BE2C (cell line): ENCODE measurements around the gene NFAM1.

Experiments
- DNase-seq: peaks from one replicate; pipeline ENCODE4 v3.0.0-alpha.2; 2020
- H3K27me3 ChIP-seq: fragments of 250-450 bp; sonication (Bioruptor Pico); 2 replicates; pipeline ENCODE4 v1.5.1; 2020; ENCODE audit warnings: mild to moderate bottlenecking
- H3K36me3 ChIP-seq: fragments of 250-450 bp; sonication (Bioruptor Pico); 2 replicates; pipeline ENCODE4 v1.5.1; 2020; ENCODE audit warnings: mild to moderate bottlenecking
- H3K4me1 ChIP-seq: fragments of 250-450 bp; sonication (Bioruptor Pico); 2 replicates; pipeline ENCODE4 v1.5.1; 2020
- H3K4me3 ChIP-seq: 2 replicates; pipeline ENCODE4 v1.5.1; 2011; ENCODE audit warnings: low read depth, low read length
- H3K9me3 ChIP-seq: fragments of 250-450 bp; sonication (Bioruptor Pico); 2 replicates; pipeline ENCODE4 v1.5.1; 2020
- TF ChIP-seq, protein P1 (sequence below): IDR thresholded peaks from 2 replicates; pipeline ENCODE4 v1.5.1; 2012; ENCODE audit warnings: mild to moderate bottlenecking, low read depth, low read length

Gene NFAM1

GRCh38 chr22:42432818-42433217 is 615 bp upstream of the NFAM1 start:
- TF ChIP-seq, protein P1, sequence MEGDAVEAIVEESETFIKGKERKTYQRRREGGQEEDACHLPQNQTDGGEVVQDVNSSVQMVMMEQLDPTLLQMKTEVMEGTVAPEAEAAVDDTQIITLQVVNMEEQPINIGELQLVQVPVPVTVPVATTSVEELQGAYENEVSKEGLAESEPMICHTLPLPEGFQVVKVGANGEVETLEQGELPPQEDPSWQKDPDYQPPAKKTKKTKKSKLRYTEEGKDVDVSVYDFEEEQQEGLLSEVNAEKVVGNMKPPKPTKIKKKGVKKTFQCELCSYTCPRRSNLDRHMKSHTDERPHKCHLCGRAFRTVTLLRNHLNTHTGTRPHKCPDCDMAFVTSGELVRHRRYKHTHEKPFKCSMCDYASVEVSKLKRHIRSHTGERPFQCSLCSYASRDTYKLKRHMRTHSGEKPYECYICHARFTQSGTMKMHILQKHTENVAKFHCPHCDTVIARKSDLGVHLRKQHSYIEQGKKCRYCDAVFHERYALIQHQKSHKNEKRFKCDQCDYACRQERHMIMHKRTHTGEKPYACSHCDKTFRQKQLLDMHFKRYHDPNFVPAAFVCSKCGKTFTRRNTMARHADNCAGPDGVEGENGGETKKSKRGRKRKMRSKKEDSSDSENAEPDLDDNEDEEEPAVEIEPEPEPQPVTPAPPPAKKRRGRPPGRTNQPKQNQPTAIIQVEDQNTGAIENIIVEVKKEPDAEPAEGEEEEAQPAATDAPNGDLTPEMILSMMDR, result peak; percentile 14; the same call in 1 of the 2 replicates
- Histone ChIP-seq H3K4me3 (no peak overlapping the region), H3K4me1 (peaks cover 40% of the 10 kb centered on the region), H3K9me3 (no peaks in the 10 kb centered on the region), H3K27me3 (no peaks in the 10 kb centered on the region), H3K36me3 (no peaks in the 10 kb centered on the region)
- DNase-seq, result no peak

DNA sequence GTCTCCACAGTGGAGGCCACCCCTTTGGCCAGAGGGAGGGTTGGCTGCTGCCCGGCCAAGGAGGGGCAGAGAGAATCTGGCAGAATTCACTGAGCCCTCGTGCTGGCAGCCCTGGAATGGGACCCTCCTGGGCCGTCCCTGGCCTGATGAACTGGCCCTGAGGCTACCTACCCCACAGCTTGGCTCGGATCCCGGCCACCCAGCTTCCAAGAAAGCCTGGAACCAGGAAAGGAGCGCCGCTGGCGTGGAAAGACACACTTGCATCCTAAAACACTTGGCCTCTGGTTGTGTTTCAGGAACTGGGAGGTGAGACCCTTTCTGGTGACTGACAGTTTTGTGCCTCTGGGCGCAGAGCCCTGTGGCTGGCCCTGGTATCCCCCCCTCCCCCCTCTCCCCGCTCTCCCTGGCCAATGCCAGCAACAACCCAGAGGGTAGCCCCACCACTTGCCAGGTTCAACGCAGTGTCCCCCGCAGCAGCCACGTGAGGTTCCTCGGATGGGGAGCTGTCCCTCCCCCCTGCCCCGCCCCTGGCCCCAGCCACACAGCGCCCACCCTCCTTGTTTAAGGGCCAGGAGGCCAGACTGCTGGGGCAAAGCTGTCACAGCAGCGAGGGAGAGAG is 693 bp downstream of the NFAM1 start:
- TF ChIP-seq, protein P1, result no peak
- Histone ChIP-seq H3K36me3 (no peaks in the 10 kb centered on the region), H3K9me3 (no peaks in the 10 kb centered on the region), H3K4me1 (peaks cover 35% of the 10 kb centered on the region), H3K4me3 (peak overlapping the region; percentile 54), H3K27me3 (no peaks in the 10 kb centered on the region)
- peak; percentile 50 for DNase-seq

GRCh38 chr22:42430528-42431125 is 1.6 kb downstream of the NFAM1 start:
- Histone ChIP-seq H3K4me3 (no peak overlapping the region), H3K27me3 (no peaks in the 10 kb centered on the region), H3K9me3 (no peaks in the 10 kb centered on the region), H3K4me1 (peaks cover 30% of the 10 kb centered on the region), H3K36me3 (no peaks in the 10 kb centered on the region)
- TF ChIP-seq, protein P1, result no peak
- DNase-seq, result no peak

GRCh38 chr22:42428760-42429159 is 3.4 kb downstream of the NFAM1 start:
- peaks cover 19% of the 10 kb centered on the region for H3K4me1 ChIP-seq
- TF ChIP-seq, protein P1, result no peak
- no peak for DNase-seq

DNA sequence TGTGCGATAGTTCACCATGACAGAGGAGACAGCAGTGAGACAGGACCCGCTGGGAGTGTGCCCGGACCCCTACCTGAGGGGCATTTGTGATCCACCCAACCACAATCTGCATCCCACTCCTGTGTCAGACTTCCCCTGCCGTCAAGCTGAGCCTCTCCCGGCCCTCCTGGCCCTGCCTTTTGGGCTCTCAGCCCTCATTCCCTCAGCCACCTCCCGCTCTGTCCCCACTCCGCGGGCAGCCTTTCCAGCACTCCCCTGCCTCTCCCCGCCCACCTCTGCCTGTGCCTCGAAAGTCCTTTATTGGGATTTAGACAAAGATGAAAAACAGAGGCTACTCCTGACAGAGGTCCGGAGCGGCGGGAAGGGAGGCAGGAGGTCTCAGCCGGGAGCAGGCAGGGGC is 4.2 kb downstream of the NFAM1 start:
- H3K27me3 ChIP-seq, result no peaks in the 10 kb centered on the region
- TF ChIP-seq, protein P1, result no peak
- H3K9me3 ChIP-seq, result no peaks in the 10 kb centered on the region
- H3K36me3 ChIP-seq, result no peaks in the 10 kb centered on the region
- DNase-seq, result no peak
- no peak overlapping the region for H3K4me3 ChIP-seq
- peaks cover 17% of the 10 kb centered on the region for H3K4me1 ChIP-seq

More at GRCh38 chr22:42428760-42429159, 3.4 kb downstream of the NFAM1 start:
- Histone ChIP-seq H3K36me3 (no peaks in the 10 kb centered on the region), H3K9me3 (no peaks in the 10 kb centered on the region), H3K27me3 (no peaks in the 10 kb centered on the region), H3K4me3 (no peak overlapping the region)

DNA sequence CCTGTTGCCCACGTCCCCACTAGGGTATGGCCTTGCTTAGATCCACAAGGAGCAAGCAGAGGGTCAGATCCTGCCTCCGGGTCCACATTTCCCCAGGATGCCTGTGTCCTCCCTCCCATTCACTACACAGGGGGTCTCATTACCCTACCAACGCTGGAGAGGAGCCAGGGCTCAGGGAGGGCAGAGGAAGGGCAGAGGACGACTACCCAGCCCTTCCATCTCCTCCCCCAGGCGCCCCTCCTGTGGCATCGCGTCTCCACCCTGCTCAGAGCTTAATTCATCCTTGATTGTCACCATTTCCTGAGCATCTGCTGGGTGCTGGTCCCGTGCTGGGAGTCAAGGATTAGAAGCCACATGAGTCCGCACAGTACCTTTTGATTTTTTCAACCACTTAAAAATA is 5.0 kb downstream of the NFAM1 start:
- no peaks in the 10 kb centered on the region for H3K36me3 ChIP-seq
- H3K4me3 ChIP-seq, result no peak overlapping the region
- no peak for DNase-seq
- H3K27me3 ChIP-seq, result no peaks in the 10 kb centered on the region
- TF ChIP-seq, protein P1, result no peak
- H3K9me3 ChIP-seq, result no peaks in the 10 kb centered on the region
- peaks cover 11% of the 10 kb centered on the region for H3K4me1 ChIP-seq
